ENCODE results near the gene SPDYE1.
"Not testable (repeated sequence)": the region's sequence is repeated elsewhere in the genome, so short reads cannot be mapped to it uniquely, and the experiment has no call there.

SPDYE1 gene

GRCh38 chr7:43970698-43971097 lies 27.0 kb upstream of the SPDYE1 start:
- not testable (repeated sequence) for H3K27me3 ChIP-seq; H3K4me1 ChIP-seq; H3K36me3 ChIP-seq; H3K4me3 ChIP-seq (ENCODE audit: low read depth, low read length); H3K9me3 ChIP-seq; DNase-seq

DNA sequence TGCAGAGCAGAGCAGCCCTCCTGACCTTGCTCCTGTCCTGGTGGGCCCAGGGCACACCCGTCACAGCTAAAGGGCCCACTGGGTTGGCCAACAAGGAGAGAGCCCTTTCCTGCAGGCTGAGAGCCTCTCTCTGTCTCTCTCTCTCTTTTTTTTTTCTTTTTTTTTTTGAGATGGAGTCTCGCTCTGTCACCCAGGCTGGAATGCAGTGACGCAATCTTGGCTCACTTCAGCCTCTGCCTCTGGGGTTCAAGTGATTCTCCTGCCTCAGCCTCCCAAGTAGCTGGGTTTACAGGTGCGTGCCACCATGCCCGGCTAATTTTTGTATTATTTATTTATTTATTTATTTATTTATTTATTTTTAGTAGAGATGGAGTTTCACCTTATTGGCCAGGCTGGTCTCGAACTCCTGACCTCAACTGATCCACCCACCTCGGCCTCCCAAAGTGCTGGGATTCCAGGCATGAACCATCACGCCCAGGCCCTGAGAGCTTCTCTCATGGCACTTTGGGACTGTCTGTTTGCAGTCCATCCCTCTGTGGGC lies 23.6 kb upstream of the SPDYE1 start:
- H3K4me1 ChIP-seq; H3K27me3 ChIP-seq; DNase-seq; H3K4me3 ChIP-seq (ENCODE audit: low read depth, low read length); H3K9me3 ChIP-seq; H3K36me3 ChIP-seq: not testable (repeated sequence)

DNA sequence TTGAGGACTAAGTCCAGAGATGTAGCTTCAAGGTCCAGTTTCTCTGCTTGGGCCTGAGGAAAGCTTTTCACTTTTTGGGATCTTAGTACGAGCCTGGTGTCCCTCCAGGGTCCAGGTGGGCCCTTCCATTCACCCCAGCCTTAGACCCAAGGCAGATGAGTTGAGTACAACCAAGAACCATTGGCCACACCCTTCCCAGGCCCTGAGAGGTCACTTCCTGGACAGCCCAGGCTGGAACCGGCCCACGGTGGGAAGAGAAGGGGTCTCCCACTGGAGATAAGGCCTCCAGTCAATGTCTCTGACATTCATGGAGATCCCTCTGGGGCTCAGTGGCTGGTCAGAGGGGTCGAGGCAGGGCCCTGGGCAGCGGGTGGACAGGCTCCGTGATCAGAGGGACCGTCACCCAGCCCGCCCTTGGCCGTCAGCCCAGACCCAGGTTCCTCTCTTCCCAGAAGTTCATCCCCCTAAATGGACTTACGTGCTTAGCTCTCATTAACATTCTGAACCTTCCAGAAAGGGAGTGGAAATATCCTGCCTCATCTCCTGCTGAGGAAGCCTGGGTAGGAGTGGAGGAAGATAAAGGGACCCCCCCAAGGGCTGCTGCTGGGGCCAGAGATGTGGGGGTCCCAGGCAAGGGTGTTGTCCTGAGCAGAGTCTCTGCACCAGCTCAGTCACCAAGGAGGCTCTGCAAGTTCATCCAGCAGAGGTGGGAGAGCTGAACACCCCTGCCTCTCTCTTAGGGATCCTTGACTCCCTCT lies 22.8 kb upstream of the SPDYE1 start:
- not testable (repeated sequence) for H3K27me3 ChIP-seq; H3K9me3 ChIP-seq; DNase-seq; H3K4me1 ChIP-seq; H3K36me3 ChIP-seq; H3K4me3 ChIP-seq (ENCODE audit: low read depth, low read length)

DNA sequence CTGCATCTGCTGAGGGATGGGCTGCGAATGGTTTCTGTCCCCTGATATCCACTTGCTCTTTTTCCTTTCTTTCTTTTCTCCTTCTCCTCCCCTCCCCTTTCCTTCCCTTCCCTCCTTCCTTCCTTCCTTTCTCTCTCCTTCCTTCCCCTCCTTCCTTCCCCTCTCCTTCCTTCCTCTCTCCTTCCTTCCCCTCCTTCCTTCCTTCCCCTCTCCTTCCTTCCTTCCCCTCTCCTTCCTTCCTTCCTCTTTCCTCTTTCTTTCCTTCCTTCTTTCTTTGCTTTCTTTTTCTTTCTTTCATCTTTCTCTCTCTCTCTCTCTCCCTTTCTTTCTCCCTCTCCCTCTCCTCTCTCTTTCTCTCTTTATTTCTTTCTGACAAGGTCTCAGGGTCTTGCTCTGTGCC lies 20.2 kb upstream of the SPDYE1 start:
- Histone ChIP-seq H3K27me3 (no peaks in the 10 kb centered on the region), H3K36me3 (no peaks in the 10 kb centered on the region), H3K4me3 (ENCODE audit: low read depth, low read length) (no peak overlapping the region), H3K9me3 (no peaks in the 10 kb centered on the region), H3K4me1 (no peaks in the 10 kb centered on the region)
- TF ChIP-seq, protein P1, sequence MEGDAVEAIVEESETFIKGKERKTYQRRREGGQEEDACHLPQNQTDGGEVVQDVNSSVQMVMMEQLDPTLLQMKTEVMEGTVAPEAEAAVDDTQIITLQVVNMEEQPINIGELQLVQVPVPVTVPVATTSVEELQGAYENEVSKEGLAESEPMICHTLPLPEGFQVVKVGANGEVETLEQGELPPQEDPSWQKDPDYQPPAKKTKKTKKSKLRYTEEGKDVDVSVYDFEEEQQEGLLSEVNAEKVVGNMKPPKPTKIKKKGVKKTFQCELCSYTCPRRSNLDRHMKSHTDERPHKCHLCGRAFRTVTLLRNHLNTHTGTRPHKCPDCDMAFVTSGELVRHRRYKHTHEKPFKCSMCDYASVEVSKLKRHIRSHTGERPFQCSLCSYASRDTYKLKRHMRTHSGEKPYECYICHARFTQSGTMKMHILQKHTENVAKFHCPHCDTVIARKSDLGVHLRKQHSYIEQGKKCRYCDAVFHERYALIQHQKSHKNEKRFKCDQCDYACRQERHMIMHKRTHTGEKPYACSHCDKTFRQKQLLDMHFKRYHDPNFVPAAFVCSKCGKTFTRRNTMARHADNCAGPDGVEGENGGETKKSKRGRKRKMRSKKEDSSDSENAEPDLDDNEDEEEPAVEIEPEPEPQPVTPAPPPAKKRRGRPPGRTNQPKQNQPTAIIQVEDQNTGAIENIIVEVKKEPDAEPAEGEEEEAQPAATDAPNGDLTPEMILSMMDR (IDR thresholded peaks at IDR 0.05; ENCODE audit: low read depth, low read length) = no peak
- no peak for DNase-seq

DNA sequence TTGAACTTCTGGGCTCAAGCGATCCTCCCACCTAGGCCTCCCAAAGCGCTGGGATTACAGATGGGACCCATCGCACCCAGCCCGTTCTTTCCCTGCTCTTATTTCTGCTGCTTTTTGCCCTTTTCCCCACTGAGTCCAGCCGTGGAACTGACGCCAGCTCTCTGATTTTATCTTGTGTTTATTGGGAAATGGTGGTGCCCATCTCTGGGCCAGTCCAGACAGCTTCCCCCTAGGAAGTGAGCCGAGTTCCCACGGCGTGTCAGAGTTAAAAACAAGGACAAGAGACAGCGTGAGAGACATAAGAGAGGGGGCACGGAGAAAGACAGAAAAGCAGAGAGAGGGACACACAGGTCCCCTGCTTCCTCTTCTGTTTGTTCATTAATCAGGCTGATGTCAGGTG lies 19.6 kb upstream of the SPDYE1 start:
- DNase-seq; H3K27me3 ChIP-seq; H3K4me1 ChIP-seq; H3K9me3 ChIP-seq; H3K36me3 ChIP-seq; H3K4me3 ChIP-seq (ENCODE audit: low read depth, low read length): not testable (repeated sequence)

- H3K27me3 ChIP-seq; H3K9me3 ChIP-seq; H3K4me1 ChIP-seq; H3K4me3 ChIP-seq (ENCODE audit: low read depth, low read length); H3K36me3 ChIP-seq: not testable (repeated sequence)
- DNase-seq = peak; percentile 53
These were observed 14.8 kb upstream of the SPDYE1 start for GRCh38 chr7:43982848-43983247.

- H3K4me1 ChIP-seq; H3K4me3 ChIP-seq (ENCODE audit: low read depth, low read length); H3K27me3 ChIP-seq; DNase-seq; H3K36me3 ChIP-seq; H3K9me3 ChIP-seq: not testable (repeated sequence)
These were observed 14.0 kb upstream of the SPDYE1 start for GRCh38 chr7:43983736-43984135.

DNA sequence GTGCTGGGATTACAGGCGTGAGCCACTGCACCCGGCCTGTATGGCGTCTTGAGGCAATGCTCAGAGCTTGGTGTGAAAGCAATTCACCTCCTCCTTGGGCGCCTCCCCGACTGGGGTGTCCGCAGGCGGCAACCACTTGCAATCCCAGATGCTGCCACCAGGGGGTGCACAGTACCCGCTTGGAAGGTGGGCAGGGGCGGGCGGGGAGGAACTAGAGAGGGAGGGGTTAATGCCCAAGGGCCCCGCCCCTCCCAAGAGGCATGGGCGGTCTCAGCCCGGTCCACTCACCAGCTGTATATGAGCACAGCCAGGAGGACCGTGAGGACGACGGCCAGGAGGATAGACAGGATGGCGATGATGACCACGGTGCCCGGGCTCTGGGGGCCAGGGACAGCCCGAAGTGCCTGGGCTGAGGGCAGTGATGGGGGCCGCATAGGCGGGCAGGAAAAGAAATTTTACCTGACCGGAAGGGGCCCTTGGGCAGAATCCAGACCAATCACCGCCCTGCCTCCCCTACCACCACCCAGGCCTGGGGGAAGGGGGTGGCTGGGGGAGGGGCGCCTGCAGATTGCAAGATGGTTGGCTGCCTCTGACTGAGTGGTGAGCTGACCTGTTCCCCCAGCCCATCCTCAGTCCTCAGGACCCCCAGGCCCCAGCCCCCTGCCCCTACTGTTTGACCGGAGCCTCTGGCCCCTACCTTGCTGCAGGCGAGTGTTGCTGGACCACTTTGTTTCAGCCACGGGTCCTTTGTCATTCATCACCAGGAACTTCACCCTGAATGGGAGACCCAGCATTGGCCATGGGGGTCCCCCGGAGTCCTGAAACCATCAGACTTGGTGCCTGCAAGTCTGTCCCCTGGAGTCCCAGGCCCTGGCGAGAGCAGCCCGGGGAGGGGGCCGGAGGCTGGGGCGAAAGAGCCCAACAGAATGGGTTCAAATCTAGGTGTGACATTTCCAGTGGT lies 11.5 kb upstream of the SPDYE1 start:
- not testable (repeated sequence) for H3K36me3 ChIP-seq, H3K4me1 ChIP-seq, H3K27me3 ChIP-seq, H3K9me3 ChIP-seq
- H3K4me3 ChIP-seq (ENCODE audit: low read depth, low read length) = peak overlapping the region; percentile 26
- peak; percentile 79 for DNase-seq
- TF ChIP-seq, protein P1 (IDR thresholded peaks at IDR 0.05; ENCODE audit: low read depth, low read length) = peak; percentile 52

GRCh38 chr7:43987476-43987875 lies 10.2 kb upstream of the SPDYE1 start:
- not testable (repeated sequence) for H3K9me3 ChIP-seq; H3K36me3 ChIP-seq; H3K27me3 ChIP-seq; H3K4me1 ChIP-seq; H3K4me3 ChIP-seq (ENCODE audit: low read depth, low read length); DNase-seq

GRCh38 chr7:43990011-43990585 lies 7.6 kb upstream of the SPDYE1 start:
- not testable (repeated sequence) for H3K4me3 ChIP-seq (ENCODE audit: low read depth, low read length); H3K27me3 ChIP-seq; DNase-seq; H3K9me3 ChIP-seq; H3K4me1 ChIP-seq; H3K36me3 ChIP-seq

GRCh38 chr7:43990829-43991228 lies 6.9 kb upstream of the SPDYE1 start:
- not testable (repeated sequence) for H3K9me3 ChIP-seq

DNA sequence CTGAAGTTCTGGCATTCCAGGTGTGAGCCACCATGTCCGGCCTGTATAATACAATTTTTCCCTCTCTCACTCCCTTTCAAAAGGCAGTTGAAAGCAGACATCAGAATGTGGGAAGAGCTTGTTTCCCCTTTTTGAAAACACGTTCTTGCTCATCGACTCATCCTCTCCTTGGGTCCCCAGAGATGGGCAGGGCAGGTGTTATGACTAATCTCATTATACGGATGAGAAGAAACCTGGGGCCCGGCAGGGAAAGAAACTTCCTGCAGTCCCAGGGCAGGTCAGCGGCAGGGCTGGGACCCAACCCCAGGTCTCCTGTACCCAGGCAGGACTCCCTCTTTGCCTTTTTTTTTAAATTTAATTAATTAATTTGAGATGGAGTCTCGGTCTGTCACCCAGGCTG lies 4.8 kb upstream of the SPDYE1 start:
- not testable (repeated sequence) for H3K4me3 ChIP-seq (ENCODE audit: low read depth, low read length); H3K4me1 ChIP-seq; H3K9me3 ChIP-seq; H3K27me3 ChIP-seq; DNase-seq; H3K36me3 ChIP-seq

More at GRCh38 chr7:43990829-43991228, 6.9 kb upstream of the SPDYE1 start:
- DNase-seq; H3K36me3 ChIP-seq; H3K4me1 ChIP-seq; H3K4me3 ChIP-seq (ENCODE audit: low read depth, low read length); H3K27me3 ChIP-seq: not testable (repeated sequence)

- H3K27me3 ChIP-seq = not testable (repeated sequence)
These were observed 3.0 kb upstream of the SPDYE1 start for GRCh38 chr7:43994681-43995080.

More at GRCh38 chr7:43994681-43995080, 3.0 kb upstream of the SPDYE1 start:
- H3K36me3 ChIP-seq; H3K4me1 ChIP-seq; H3K9me3 ChIP-seq; DNase-seq; H3K4me3 ChIP-seq (ENCODE audit: low read depth, low read length): not testable (repeated sequence)
